A673 (cell line): ENCODE data around the gene ARHGAP21. TPM values are rescaled to one million over a fixed set of nuclear protein-coding genes. Genes with fewer than 3 reads are reported as not detected.

Experiments
- BruUV-seq: library from RNA; stranded (reverse); fragments of 400-500 nt; replicated peaks from 2 replicates; lab custom pipeline; 2021; lab: Mats Ljungman, UMichigan
- CTCF ChIA-PET: fragments of 300-600 bp; sonication (Branson Sonifier 250); formaldehyde crosslinking; loops from one replicate; lab custom pipeline; 2022; ENCODE audit warnings: antibody characterized with exemption; lab: Charles Lee
- POLR2A ChIA-PET: fragments of 300-600 bp; sonication (Branson Sonifier 250); formaldehyde crosslinking; loops from one replicate; lab custom pipeline; 2022; ENCODE audit warnings: antibody characterized with exemption; ENCODE audit not compliant: low non-redundant PET; lab: Charles Lee
- DNase-seq: peaks from one replicate; pipeline ENCODE4 v3.0.0-alpha.2; 2015; ENCODE audit warnings: low spot score
- H3K27ac ChIP-seq: fragments of 200-600 bp; sonication (generic); 2 replicates; pipeline ENCODE4 v1.5.1; 2016; ENCODE audit warnings: mixed run types, low read depth, mild to moderate bottlenecking, mixed read lengths, antibody characterized with exemption, low read length; ENCODE audit not compliant: poor library complexity, severe bottlenecking
- H3K27me3 ChIP-seq: fragments of 200-600 bp; sonication (generic); replicated peaks from 2 replicates; pipeline ENCODE4 v1.6.1; 2017; ENCODE audit warnings: mixed run types, low read depth, mild to moderate bottlenecking, mixed read lengths, antibody characterized with exemption, low read length; ENCODE audit not compliant: insufficient read depth, poor library complexity
- H3K36me3 ChIP-seq: fragments of 200-600 bp; sonication (generic); 2 replicates; pipeline ENCODE4 v1.6.1; 2016; ENCODE audit warnings: mixed run types, mild to moderate bottlenecking, mixed read lengths, antibody characterized with exemption, low read length; ENCODE audit not compliant: insufficient read depth, poor library complexity, severe bottlenecking
- H3K4me1 ChIP-seq: fragments of 200-600 bp; sonication (generic); 2 replicates; pipeline ENCODE4 v1.6.1; 2017; ENCODE audit warnings: mixed run types, mild to moderate bottlenecking, mixed read lengths, antibody characterized with exemption, low read length; ENCODE audit not compliant: insufficient read depth, poor library complexity, severe bottlenecking
- H3K4me3 ChIP-seq: fragments of 200-600 bp; sonication (generic); 2 replicates; pipeline ENCODE4 v1.5.1; 2016; ENCODE audit warnings: low read depth, mixed run types, mild to moderate bottlenecking, mixed read lengths, low read length; ENCODE audit not compliant: poor library complexity, severe bottlenecking
- H3K9me3 ChIP-seq: fragments of 200-600 bp; sonication (generic); 2 replicates; pipeline ENCODE4 v1.6.1; 2016; ENCODE audit warnings: mixed run types, low read depth, mild to moderate bottlenecking, mixed read lengths, antibody characterized with exemption, low read length; ENCODE audit not compliant: poor library complexity, severe bottlenecking
- EZH2 ChIP-seq: fragments of 200-600 bp; sonication (generic); IDR thresholded peaks from 2 replicates; pipeline ENCODE4 v1.6.1; 2017; ENCODE audit warnings: borderline replicate concordance, low read depth, mild to moderate bottlenecking, mixed read lengths, antibody characterized with exemption, low read length; ENCODE audit not compliant: poor library complexity, severe bottlenecking
- intact Hi-C: fragments of 100-400 bp; cut with micrococcal nuclease; formaldehyde crosslinking; loops from one replicate; pipeline ENCODE4 v1.10.0; 2022; ENCODE audit not compliant: unreplicated experiment
- total RNA-seq: library from RNA; stranded (reverse); gene quantifications from 2 replicates; pipeline ENCODE4 v1.2.3, GENCODE V29; 2021
- TF ChIP-seq, protein P1 (sequence below): fragments of 300-800, 200-600 bp; sonication (generic); conservative IDR thresholded peaks from 2 replicates; pipeline ENCODE4 v1.5.1; 2017; ENCODE audit warnings: low read depth, mild to moderate bottlenecking, antibody characterized with exemption, low read length, moderate library complexity, mixed read lengths

ARHGAP21 gene
- total RNA-seq, 1 experiment from 2014 or later: 68.6 TPM

DNA sequence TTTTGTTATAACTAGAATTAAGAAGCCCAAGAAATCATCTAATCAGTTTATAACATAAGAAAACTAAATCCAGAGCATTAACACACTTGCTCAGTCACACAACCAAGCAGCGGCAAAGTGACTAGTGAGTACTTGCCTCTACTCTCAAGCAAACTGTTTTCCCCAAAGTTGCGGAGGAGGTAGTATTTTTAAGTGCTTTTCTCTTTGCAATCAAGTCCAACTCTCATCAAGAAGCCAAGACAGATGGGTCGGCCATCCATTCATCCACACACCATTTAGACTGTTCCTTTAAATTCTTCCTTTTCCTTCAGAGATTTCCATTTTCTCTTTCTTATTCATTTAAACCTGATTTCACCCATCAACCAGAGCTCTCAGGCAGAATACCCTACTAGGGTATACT lies 25.4 kb downstream of the ARHGAP21 start:
- Histone ChIP-seq H3K27ac (no peak overlapping the region), H3K4me3 (no peak overlapping the region), H3K9me3 (no peaks in the 10 kb centered on the region), H3K36me3 (no peaks in the 10 kb centered on the region), H3K27me3 (no peaks in the 10 kb centered on the region), H3K4me1 (no peaks in the 10 kb centered on the region)
- ChIA-PET POLR2A (no interaction called here), CTCF (interaction anchor here (1.0 kb wide), 1 partner anchor 179 kb away, joined by 3 read pairs; no protein-coding TSS in a partner anchor)
- intact Hi-C loops: no loop called here
- TF ChIP-seq, protein P1, sequence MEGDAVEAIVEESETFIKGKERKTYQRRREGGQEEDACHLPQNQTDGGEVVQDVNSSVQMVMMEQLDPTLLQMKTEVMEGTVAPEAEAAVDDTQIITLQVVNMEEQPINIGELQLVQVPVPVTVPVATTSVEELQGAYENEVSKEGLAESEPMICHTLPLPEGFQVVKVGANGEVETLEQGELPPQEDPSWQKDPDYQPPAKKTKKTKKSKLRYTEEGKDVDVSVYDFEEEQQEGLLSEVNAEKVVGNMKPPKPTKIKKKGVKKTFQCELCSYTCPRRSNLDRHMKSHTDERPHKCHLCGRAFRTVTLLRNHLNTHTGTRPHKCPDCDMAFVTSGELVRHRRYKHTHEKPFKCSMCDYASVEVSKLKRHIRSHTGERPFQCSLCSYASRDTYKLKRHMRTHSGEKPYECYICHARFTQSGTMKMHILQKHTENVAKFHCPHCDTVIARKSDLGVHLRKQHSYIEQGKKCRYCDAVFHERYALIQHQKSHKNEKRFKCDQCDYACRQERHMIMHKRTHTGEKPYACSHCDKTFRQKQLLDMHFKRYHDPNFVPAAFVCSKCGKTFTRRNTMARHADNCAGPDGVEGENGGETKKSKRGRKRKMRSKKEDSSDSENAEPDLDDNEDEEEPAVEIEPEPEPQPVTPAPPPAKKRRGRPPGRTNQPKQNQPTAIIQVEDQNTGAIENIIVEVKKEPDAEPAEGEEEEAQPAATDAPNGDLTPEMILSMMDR: no peak
- TF ChIP-seq EZH2: no peak
- no TSS peak for BruUV-seq
- no peak for DNase-seq

DNA sequence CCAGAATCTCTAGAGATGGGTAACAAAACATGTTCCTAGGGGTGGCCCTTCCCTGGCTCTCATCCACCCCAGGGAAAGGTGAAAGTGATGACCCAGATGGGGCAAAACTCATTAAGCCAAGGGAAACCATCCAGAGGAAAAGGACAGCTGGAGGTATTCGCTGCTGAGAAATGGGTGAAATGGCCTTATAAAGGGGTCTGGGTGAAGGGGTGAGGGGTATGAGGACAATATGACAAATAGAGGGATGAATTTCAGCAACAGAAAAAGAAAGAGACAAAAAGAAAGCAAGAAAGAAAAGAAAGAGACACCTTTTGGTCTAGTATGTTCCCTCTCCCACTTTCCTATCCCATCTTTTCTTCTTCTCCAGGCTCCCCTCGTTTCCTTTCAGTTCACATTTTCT lies 26.6 kb downstream of the ARHGAP21 start:
- TF ChIP-seq, protein P1: no peak
- no peak for TF ChIP-seq EZH2
- H3K4me3 ChIP-seq: no peak overlapping the region
- H3K27ac ChIP-seq: no peak overlapping the region
- ChIA-PET POLR2A (no interaction called here), CTCF (no interaction called here)
- no TSS peak for BruUV-seq
- no peaks in the 10 kb centered on the region for H3K4me1 ChIP-seq
- intact Hi-C loops: no loop called here
- H3K36me3 ChIP-seq: no peaks in the 10 kb centered on the region
- H3K9me3 ChIP-seq: no peaks in the 10 kb centered on the region
- DNase-seq: no peak
- H3K27me3 ChIP-seq: no peaks in the 10 kb centered on the region

DNA sequence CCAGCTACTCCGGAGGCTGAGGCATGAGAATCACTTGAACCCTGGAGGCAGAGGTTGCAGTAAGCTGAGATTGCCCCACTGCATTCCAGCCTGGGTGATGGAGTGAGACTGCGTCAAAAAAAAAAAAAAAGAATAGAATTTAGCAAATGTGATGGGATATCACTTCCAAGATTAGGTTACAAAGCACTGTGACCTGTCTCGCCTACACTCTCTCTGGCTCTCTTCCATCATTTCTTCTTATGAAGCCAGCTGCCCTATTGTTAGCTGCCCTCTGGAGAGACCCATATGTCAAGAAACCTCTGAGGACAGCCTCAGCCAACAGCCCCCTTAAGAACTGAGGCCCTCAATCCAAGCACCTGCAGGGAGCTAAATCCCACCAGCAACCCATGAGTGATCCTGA lies 28.2 kb downstream of the ARHGAP21 start:
- no peak for DNase-seq
- H3K4me1 ChIP-seq: no peaks in the 10 kb centered on the region
- CTCF ChIA-PET: no interaction called here
- no TSS peak for BruUV-seq
- no peak for TF ChIP-seq EZH2
- TF ChIP-seq, protein P1: no peak
- POLR2A ChIA-PET: no interaction called here
- no peaks in the 10 kb centered on the region for H3K27me3 ChIP-seq
- intact Hi-C loops: no loop called here
- no peak overlapping the region for H3K4me3 ChIP-seq
- no peaks in the 10 kb centered on the region for H3K36me3 ChIP-seq
- no peak overlapping the region for H3K27ac ChIP-seq
- H3K9me3 ChIP-seq: no peaks in the 10 kb centered on the region
